8988T (cell line): ENCODE results near the gene HTR3B.

Experiments
- DNase-seq: peaks from one replicate; pipeline ENCODE4 v3.0.0; 2011

HTR3B gene

GRCh38 chr11:113992459-113993110 is 88.0 kb downstream of the HTR3B start:
- DNase-seq: no peak

- DNase-seq: peak; percentile 52
These were observed 89.7 kb downstream of the HTR3B start for GRCh38 chr11:113994077-113994954.
